Osteocyte (in vitro differentiated cells): ENCODE results near the gene TIFAB. TPM values are rescaled to one million over a fixed set of nuclear protein-coding genes. Genes with fewer than 3 reads are reported as not detected.
A peak's percentile ranks its signal among the peaks of the same experiment; 100 is the strongest.

Experiments used
- DNase-seq: peaks from one replicate; pipeline ENCODE4 v3.0.0; 2021; ENCODE audit warnings: mixed read lengths; ENCODE audit not compliant: unreplicated experiment; ENCODE audit errors: extremely low spot score
- H3K27ac Mint-ChIP-seq: one replicate; pipeline ENCODE4 v1.8.0; 2021; ENCODE audit warnings: mild to moderate bottlenecking, mixed read lengths; ENCODE audit not compliant: unreplicated experiment
- H3K27me3 Mint-ChIP-seq: one replicate; pipeline ENCODE4 v1.8.0; 2021; ENCODE audit warnings: mixed read lengths; ENCODE audit not compliant: unreplicated experiment
- H3K36me3 Mint-ChIP-seq: one replicate; pipeline ENCODE4 v1.8.0; 2021; ENCODE audit warnings: mixed read lengths; ENCODE audit not compliant: unreplicated experiment
- H3K4me1 Mint-ChIP-seq: one replicate; pipeline ENCODE4 v1.8.0; 2021; ENCODE audit warnings: mixed read lengths; ENCODE audit not compliant: unreplicated experiment
- H3K4me3 Mint-ChIP-seq: one replicate; pipeline ENCODE4 v1.8.0; 2021; ENCODE audit warnings: mild to moderate bottlenecking, moderate library complexity, mixed read lengths; ENCODE audit not compliant: unreplicated experiment
- H3K9me3 Mint-ChIP-seq: one replicate; pipeline ENCODE4 v1.8.0; 2021; ENCODE audit warnings: mixed read lengths; ENCODE audit not compliant: unreplicated experiment
- CTCF ChIP-seq: fragments of 200-600 bp; sonication (generic); IDR thresholded peaks from 2 replicates; pipeline ENCODE4 v1.5.0; 2021; ENCODE audit warnings: antibody characterized with exemption, mild to moderate bottlenecking, moderate library complexity
- total RNA-seq: library from RNA; stranded (reverse); gene quantifications from 2 replicates; pipeline ENCODE4 v1.2.1, GENCODE V29; 2021

The TIFAB gene
- total RNA-seq, 1 donor from 2014 or later, result not detected

GRCh38 chr5:135439231-135440205 lies 12.6 kb downstream of the TIFAB start:
- H3K27me3 Mint-ChIP-seq, result peaks cover 4% of the 10 kb centered on the region
- no peak overlapping the region for H3K27ac Mint-ChIP-seq
- H3K36me3 Mint-ChIP-seq, result no peaks in the 10 kb centered on the region
- DNase-seq, result peak; percentile 76
- H3K4me1 Mint-ChIP-seq, result no peaks in the 10 kb centered on the region
- no peak for TF ChIP-seq CTCF
- no peak overlapping the region for H3K4me3 Mint-ChIP-seq
- H3K9me3 Mint-ChIP-seq, result no peaks in the 10 kb centered on the region

- no peak overlapping the region for H3K27ac Mint-ChIP-seq
- peaks cover 5% of the 10 kb centered on the region for H3K27me3 Mint-ChIP-seq
- H3K36me3 Mint-ChIP-seq, result no peaks in the 10 kb centered on the region
- H3K4me3 Mint-ChIP-seq, result no peak overlapping the region
- no peak for TF ChIP-seq CTCF
- no peaks in the 10 kb centered on the region for H3K9me3 Mint-ChIP-seq
- H3K4me1 Mint-ChIP-seq, result no peaks in the 10 kb centered on the region
- peak; percentile 66 for DNase-seq
Observed at GRCh38 chr5:135438636-135439221, 13.4 kb downstream of the TIFAB start.

- Mint-ChIP-seq H3K9me3 (no peaks in the 10 kb centered on the region), H3K4me1 (no peaks in the 10 kb centered on the region), H3K27me3 (peaks cover 7% of the 10 kb centered on the region), H3K36me3 (no peaks in the 10 kb centered on the region), H3K4me3 (no peak overlapping the region), H3K27ac (no peak overlapping the region)
- DNase-seq, result peak; percentile 65
- TF ChIP-seq CTCF, result no peak
Observed at GRCh38 chr5:135437796-135438560, 14.2 kb downstream of the TIFAB start.

GRCh38 chr5:135437422-135437795 lies 14.7 kb downstream of the TIFAB start:
- H3K27me3 Mint-ChIP-seq, result peaks cover 7% of the 10 kb centered on the region
- no peak overlapping the region for H3K4me3 Mint-ChIP-seq
- H3K27ac Mint-ChIP-seq, result no peak overlapping the region
- H3K9me3 Mint-ChIP-seq, result no peaks in the 10 kb centered on the region
- peak; percentile 59 for DNase-seq
- no peak for TF ChIP-seq CTCF
- H3K36me3 Mint-ChIP-seq, result no peaks in the 10 kb centered on the region
- no peaks in the 10 kb centered on the region for H3K4me1 Mint-ChIP-seq
